HG02884 (cell line): Measurements from ENCODE around the gene ZNF765.
"Not testable (repeated sequence)": the region's sequence is repeated elsewhere in the genome, so short reads cannot be mapped to it uniquely, and the experiment has no call there.

Source experiments
- ATAC-seq: cut with Tn5 transposase; IDR thresholded peaks from one replicate; pipeline ENCODE4 v1.9.1; 2021; ENCODE audit warnings: mild to moderate bottlenecking, moderate library complexity; ENCODE audit not compliant: unreplicated experiment

ZNF765 gene

DNA sequence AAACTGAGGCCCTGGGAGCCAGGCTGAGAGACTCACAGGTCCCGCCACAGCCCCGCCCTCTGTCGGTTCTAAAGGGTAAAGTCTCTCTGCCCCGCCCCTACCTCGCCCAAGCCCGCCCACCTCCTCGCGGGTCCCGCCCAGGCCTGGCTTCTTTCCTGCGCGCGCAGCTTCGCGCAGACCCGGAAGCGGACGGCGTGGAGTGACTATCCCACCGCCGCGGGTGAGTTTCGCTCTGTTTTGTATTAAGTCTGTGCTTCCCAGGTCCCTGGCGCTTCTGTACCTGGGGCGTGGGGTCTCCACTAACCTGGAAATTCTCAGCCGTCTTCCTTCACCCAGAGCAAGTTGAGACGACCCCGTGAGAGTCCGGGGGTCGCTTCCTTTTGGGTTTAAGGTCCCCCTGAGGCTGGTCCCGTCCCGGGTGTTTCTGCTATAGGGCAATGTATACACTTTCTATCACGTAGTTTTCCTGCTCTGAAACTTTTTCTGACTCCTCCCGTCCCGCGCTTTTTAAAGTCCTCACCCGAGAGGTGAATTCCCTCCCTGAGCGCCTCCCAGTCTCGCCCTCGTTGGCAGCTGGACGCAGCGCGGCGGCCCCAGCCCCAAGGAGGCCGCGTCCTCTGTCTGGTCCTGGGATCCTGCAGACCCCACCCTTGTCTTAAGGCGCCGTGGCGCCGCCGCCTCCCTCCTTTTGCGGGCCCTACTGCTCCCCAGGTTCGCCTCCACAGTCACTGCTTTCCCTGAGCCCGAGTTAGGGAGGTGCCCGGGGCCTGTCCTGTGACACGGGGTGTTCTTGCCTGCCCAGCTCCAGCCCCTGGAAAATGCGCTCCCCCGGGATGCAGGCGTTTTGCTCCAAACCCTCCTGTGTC lies at the start of gene ZNF765:
ZNF765 (plus strand) TSS at position 176 of the 866 bp plus-strand sequence. CDS start 2,867 bp downstream, outside the sequence.
- peak; percentile 73 for ATAC-seq

DNA sequence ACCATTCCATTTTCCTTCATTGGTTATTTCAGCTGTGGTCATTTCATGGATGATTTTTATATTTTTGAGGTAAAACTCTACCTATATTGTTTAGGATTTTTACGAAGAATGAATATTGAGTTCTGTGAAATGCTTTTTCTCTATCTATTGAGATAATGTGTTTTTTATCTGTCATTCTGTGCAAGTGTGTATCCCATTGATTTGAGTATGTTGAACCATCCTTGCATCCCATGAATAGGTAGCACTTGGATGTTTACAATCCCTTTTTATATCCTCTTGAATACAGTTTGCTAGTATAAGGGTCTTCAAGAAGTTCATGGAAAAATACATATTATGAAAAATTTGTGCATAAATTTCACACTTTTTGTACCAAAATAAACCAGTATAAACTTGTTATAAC lies 39.2 kb upstream of the ZNF765 start:
- ATAC-seq: no peak

DNA sequence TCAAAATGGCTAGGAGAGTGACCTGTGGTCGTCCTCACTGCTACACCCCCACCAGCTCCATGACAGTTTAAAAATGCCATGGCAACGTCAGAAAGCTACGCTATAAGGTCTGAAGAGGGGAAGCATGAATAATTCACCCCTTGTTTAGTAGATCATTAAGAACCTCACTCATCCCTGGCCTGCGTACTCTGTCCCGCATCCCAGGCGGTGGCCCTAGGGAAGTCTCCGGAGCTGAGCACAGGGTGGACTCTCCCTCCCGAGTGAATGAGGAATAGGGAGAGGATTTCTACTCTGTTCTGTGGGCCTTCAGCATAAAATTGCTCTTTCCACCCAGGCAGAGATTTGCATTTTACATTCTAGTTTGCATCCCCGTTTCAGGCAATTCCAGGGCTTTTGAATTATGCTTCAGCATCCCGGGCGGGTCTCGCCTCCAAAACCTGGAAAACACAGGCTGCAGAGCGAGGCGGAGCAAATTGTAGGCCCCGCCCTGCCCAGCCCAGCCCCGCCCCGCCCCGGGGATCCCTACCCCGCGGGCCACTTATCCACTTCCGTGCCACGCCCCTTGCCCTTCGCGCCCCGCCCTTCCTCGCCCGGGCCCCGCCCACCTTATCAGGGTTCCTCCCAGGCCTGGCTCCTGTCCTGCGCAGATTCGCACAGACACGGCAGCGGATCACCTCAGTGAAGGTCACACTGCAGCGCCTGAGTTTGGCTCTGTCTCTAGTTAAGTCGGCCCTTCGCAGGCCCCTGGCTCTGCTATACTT lies 36.9 kb upstream of the ZNF765 start:
- no peak for ATAC-seq

DNA sequence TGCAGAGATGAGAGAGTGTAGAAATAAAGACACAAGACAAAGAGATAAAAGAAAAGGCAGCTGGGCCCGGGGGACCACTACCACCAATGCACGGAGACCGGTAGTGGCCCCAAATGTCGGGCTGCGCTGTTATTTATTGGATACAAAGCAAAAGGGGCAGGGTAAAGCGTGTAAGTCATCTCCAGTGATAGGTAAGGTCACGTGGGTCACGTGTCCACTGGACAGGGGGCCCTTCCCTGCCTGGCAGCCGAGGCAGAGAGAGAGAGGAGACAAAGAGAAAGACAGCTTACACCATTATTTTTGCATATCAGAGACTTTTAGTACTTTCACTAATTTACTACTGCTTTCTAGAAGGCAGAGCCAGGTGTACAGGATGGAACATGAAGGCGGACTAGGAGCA lies 34.9 kb upstream of the ZNF765 start:
- ATAC-seq: not testable (repeated sequence)

DNA sequence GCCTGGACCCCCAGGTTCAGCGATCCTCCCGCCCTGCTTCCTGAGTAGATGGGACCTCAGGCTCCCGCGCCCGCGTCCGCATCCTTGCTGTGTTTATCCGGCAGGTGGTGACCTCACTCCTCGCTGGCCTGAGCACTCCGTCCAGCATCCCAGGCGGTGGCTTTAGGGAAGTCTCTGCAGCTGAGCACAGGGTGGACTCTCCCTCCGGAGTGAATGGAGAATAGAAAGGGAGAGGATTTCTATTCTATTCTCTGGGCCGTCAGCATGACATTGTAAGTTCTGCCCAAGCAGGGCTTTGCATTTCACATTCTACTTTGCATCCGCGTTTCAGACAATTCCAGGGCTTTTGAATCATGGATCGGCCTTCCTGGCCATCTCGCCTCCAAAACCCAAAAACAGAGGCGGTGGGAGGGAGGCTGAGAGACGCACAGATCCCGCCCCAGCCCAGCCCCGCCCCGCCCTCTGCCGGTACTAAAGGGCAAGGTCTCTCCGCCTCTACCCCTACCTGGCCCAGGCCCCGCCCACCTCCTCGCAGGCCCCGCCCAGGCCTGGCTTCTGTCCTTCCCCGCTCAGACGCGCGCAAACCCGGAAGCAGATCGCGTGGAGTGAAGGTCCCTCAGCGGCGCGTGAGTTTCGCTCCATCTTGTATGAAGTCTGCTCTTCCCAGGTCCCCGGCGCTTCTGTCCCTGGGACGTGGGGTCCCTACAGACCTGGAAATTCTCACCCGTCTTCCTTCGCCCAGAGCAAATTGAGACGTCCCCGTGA lies 29.6 kb upstream of the ZNF765 start, which contains the start of gene ZNF525:
ZNF525 (plus strand) TSS at position 572 of the 765 bp plus-strand sequence. CDS start 6,577 bp downstream, outside the sequence.
- ATAC-seq: peak; percentile 91

DNA sequence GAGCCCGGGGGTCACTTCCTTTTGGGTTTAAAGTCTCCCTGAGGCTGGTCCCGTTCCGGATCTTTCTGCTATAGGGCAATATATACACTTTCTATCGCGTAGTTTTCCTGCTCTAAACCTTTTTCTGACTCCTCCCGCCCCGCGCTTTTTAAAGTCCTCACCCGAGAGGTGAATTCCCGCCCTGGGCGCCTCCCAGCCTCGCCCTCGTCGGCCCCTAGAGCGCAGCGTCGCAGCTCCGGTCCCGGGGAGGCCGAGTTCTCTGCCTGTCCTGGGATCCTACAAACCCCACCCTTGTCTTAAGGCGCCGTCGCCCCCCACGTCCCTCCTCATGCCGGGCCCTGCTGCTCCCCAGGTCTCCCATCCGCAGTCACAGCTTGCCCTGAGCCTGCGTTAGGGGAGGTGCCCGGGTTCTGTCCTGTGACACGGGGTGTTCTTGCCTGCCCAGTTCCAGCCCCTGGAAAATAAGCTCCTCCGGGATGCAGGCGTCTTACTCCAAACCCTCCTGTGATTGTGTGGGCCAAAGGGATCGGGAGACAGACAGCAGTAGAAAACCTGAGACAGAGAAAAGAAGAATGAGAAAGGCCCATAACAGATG lies 29.0 kb upstream of the ZNF765 start:
- ATAC-seq: peak; percentile 43

DNA sequence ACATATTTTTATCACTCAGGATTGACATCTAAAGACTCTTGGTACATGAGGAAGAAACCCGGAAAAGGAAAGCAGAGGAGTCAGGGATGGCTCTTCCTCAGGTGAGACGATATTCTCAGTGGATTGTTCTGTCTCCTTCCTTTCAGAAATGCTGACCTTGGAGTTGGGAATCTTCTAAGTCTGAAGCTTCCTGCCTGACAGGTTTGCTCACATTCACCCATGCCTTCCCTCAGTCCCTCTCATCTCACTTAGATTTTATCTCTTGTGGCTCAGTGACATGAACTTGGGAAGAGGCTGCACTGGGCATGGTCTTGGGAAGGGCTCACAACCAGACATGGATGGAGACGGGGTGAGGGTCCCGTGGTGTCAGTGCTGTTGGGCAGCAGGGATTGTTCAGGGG lies 22.8 kb upstream of the ZNF765 start:
- no peak for ATAC-seq

DNA sequence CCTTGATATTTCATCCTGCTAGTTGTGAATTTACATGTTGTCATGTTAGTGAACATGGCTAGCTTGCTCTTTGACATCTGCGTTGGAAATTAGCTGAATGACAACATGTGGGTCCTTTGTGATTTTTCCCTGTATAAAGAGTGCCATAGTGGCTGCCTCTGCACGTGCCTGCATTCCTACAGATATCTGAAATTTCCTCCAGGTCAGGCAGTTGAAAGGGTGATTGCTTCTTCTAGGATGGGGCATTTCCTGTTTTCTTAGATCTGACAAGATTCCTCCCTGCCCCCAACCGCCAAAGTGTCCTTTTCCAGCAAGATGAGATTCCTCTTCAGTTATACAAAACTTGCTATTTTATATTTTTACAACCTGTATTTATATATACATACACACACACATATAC lies 20.7 kb upstream of the ZNF765 start:
- no peak for ATAC-seq

DNA sequence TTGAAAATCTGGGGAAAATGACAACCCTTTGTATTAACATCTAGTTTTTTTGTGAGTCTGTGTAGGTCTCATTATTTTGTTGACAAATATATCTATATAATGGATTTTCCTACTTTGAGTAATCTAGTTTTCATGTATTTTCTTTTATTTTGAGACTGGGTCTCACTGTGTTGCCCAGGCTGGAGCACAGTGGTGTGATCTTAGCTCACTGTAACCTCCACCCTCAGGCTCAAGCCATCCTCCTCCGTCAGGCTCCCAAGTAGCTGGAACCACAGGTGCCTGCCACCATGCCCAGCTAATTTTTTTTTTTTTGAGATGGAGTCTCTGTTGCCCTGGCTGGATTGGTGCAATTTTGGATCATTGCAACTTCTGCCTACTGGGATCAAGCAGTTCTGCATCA lies 20.2 kb upstream of the ZNF765 start:
- ATAC-seq: no peak

DNA sequence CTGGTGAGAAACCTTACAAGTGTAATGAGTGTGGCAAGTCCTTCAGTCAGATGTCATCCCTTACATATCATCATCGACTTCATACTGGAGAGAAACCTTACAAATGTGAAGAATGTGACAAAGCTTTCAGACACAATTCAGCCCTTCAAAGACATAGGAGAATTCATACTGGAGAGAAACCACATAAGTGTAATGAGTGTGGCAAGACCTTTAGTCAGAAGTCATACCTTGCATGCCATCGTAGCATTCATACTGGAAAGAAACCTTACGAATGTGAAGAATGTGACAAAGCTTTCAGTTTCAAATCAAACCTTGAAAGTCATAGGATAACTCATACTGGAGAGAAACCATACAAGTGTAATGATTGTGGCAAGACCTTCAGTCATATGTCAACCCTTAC lies 13.6 kb upstream of the ZNF765 start:
- no peak for ATAC-seq

DNA sequence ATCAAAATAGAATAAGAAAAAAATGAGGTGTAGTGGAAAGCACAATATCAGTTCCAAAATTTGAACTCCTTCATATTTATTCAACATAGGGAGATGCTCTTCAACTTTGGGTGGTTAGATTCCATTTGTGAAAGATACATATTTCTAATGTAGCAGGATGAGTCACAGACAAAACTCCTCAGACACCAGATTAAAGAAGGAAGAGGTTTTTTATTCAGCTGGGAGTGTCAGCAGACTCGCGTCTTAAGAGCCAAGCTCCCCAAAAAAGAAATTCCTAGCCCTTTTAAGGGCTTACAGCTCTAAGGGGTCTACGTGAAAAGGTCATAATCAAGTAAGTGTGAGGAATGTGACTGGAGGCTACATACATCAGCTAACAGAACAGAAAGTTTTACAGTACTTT lies 6.8 kb upstream of the ZNF765 start:
- ATAC-seq: no peak

DNA sequence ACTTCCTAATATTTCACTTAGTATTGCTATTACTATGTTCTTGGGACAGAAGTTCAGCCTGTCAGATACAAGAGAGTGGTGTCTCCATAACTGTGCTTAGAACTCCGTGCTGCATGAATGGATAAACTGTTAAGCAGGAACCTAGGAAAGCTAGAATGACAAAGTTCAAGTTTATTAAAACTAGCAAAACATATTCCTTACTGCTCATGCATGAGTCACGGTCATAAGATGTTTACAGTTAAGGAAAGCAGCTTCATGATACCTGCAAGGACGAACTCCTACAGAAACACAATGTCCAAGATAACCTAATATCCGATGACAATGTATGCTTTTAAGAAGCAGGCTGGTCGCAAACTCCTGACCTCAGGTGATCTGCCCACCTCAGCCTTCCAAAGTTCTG lies 6.0 kb upstream of the ZNF765 start:
- ATAC-seq: no peak

DNA sequence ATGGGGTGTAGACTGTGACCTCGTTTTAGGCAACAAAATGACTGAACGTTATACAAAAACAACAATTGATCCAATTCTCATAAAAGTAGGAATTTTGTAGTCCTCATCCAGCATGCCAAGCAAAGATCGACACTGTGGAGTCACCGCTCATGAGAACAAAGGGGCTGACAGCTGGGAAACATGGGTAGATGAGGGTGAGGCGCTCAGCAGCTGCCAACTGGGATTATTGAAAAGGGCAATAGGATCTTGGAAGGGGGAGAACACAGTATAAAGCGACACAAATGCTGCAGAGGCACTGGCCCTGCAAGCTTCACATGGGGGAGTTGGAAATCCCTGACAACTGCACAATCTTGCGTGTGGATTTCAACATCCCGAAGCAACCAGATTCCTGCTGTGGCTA lies 5.4 kb upstream of the ZNF765 start:
- no peak for ATAC-seq

DNA sequence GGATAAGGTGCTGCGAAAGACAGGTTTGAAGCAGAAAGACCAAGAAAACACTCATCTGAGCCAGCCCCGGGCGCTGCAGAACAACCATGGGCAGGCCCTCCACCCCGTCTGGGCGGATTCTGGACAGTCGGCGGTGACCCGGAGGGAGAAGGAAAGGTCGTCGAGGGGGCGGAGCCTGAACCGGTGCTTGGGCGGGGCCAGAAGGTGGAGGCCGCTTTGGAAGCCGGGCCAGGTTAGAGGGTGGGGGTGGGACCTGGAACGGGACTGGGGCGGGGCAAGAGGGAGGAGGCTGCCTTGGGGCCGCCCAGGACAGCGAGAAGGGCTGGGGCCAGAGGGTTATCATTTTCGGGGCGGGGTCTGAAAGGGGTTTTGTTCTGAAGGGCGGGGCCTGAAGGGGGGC lies 5.0 kb upstream of the ZNF765 start:
- ATAC-seq: no peak

DNA sequence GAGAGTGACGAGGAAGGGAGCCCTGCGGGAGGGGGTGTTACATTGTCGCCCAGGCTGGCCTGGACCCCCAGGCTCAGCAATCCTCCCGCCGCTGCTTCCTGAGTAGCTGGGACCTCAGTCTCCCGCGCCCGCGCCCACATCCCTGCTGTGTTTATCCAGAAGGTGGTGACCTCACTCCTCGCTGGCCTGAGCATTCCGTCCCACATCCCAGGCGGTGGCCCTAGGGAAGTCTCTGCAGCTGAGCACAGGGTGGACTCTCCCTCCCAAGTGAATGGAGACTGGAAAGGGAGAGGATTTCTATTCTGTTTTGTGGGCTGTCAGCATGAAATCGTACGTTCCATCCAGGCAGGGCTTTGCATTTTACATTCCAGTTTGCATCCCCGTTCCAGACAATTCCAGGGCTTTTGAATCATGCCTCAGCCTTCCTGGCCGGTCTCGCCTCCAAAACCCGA lies 401 bp upstream of the ZNF765 start:
- no peak for ATAC-seq

DNA sequence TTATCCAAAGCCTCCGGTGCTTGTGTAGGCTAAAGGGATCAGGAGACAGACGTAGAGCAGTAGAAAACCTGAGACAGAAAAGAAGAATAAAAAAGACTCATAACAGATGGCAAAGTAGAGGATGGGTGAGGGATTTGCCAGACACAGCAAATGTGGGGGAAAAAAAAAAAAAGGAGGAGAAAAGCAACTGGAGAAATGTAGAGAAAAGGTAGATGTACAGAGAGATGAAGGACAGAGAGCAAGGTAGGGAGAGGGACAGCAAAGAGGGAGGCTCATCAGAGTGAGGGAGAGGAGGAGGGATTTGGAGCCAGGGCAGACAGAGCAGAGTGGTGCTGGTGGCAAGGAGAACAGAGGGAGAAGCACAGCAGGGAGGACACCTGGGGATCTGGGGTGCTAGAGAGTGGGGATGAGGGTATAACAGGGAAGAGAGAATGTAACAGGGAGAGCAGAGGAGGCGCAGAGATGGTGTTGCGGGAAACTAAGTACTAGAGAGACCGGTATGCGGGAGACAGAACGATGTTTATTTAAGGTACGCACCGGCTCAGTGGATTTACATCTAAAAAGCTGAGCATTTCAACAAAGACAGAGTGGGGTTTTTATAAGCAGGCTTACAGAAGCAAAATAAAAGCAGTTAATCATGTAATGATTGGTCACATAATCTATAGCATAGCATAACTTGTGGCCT lies 1.0 kb downstream of the ZNF765 start:
- ATAC-seq: not testable (repeated sequence)

DNA sequence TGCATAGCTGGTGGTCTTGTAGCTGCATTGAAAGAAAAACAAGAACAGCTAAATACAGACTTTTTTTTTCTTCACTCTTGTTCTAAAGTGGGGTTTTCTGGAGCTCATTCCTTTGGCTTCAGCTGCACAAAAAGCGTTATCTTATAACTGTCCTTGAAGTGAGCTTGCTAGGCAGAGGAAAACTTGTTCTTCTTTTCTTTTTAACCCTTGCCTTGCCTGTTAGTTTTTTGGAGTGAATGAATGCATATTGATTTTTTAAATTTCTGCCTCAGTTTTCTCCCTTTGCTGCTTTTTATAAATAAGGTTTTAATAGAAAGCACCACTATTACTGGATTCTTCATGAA lies 1.5 kb downstream of the ZNF765 start:
- no peak for ATAC-seq

DNA sequence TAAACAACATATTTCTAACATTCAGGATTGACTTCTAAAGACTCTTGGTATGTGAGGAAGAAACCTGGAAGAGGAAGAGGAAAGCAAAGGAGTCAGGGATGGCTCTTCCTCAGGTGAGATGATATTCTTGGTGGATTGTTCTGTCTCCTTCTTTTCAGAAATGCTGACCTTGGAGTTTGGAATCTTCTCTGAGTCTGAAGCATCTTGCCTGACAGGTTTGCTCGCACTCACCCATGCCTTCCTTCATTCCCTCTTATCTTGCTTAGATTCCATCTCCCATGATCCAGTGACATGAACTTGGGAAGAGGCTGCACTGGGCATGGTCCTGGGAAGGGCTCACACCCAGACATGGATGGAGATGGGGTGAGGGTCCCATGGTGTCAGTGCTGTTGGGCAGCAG lies 3.0 kb downstream of the ZNF765 start:
- not testable (repeated sequence) for ATAC-seq

DNA sequence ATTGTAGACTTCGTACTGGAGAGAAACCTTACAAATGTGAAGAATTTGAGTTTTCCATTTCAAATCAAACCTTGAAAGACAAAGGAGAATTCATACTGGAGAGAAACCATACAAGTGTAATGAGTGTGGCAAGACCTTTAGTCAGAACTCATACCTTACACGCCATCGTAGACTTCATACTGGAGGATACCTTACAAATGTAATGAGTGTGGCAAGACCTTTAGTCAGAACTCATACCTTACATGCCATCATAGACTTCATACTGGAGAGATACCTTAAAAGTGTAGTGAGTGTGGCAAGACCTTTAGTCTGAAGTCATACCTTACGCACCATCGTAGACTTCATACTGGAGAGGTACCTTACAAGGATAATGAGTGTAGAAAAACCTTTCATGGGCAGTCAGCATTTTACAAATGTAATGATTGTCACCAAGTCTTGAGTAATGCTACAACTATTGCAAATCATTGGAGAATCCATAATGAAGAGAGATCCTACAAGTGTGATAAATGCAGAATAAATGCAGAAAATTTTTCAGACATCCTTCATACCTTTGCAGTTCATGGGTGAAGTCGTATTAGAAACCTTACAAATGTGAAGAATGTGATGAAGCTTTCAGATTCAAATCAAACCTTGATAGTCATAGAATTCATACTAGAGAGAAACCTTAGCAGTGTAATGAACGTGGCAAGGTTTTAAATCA lies 14.7 kb downstream of the ZNF765 start:
- no peak for ATAC-seq
